OCI-LY1 (cell line): ENCODE results near the gene SLAMF9.

Experiments
- H2AFZ ChIP-seq: fragments of 200-600 bp; sonication (generic), shearing (Covaris generic); 2 replicates; pipeline ENCODE4 v1.6.0; 2014; ENCODE audit warnings: antibody characterized with exemption, mild to moderate bottlenecking, low read length
- H3F3A ChIP-seq: fragments of 200-600 bp; sonication (generic), shearing (Covaris generic); 2 replicates; pipeline ENCODE4 v1.6.0; 2014; ENCODE audit warnings: mild to moderate bottlenecking, antibody characterized with exemption, low read length, moderate library complexity; ENCODE audit not compliant: insufficient read depth
- H3K27ac ChIP-seq: fragments of 200-600 bp; sonication (generic); 2 replicates; pipeline ENCODE4 v1.5.1; 2014; ENCODE audit warnings: low read length, mixed run types, mild to moderate bottlenecking, low read depth; ENCODE audit not compliant: poor library complexity, severe bottlenecking
- H3K27me3 ChIP-seq: fragments of 200-600 bp; sonication (generic); 2 replicates; pipeline ENCODE4 v1.6.0; 2014; ENCODE audit warnings: antibody characterized with exemption, mild to moderate bottlenecking, low read length, moderate library complexity; ENCODE audit not compliant: insufficient read depth
- H3K36me3 ChIP-seq: fragments of 200-600 bp; sonication (generic); 2 replicates; pipeline ENCODE4 v1.6.1; 2014; ENCODE audit warnings: mild to moderate bottlenecking, antibody characterized with exemption, low read length, moderate library complexity, mixed read lengths; ENCODE audit not compliant: insufficient read depth
- H3K4me1 ChIP-seq: fragments of 200-600 bp; sonication (generic); 2 replicates; pipeline ENCODE4 v1.5.1; 2014; ENCODE audit warnings: mild to moderate bottlenecking, low read length, moderate library complexity; ENCODE audit not compliant: insufficient read depth, severe bottlenecking
- H3K4me2 ChIP-seq: fragments of 200-600 bp; sonication (generic), shearing (Covaris generic); 2 replicates; pipeline ENCODE4 v1.6.1; 2014; ENCODE audit warnings: low read length
- H3K4me3 ChIP-seq: fragments of 200-600 bp; sonication (generic); 2 replicates; pipeline ENCODE4 v1.5.1; 2014; ENCODE audit warnings: low read length, low read depth, mild to moderate bottlenecking, mixed read lengths; ENCODE audit not compliant: poor library complexity, severe bottlenecking
- H3K79me2 ChIP-seq: fragments of 200-600 bp; shearing (Covaris generic); 2 replicates; pipeline ENCODE4 v1.6.1; 2016; ENCODE audit warnings: mixed run types, low read length, mixed read lengths; ENCODE audit not compliant: insufficient read depth
- H3K9ac ChIP-seq: fragments of 200-600 bp; sonication (generic), shearing (Covaris generic); 2 replicates; pipeline ENCODE4 v1.6.1; 2014; ENCODE audit warnings: mild to moderate bottlenecking, low read length, mixed read lengths
- H3K9me2 ChIP-seq: fragments of 200-600 bp; sonication (generic), shearing (Covaris generic); 2 replicates; pipeline ENCODE4 v1.6.1; 2014; ENCODE audit warnings: low read depth, mild to moderate bottlenecking, low read length, mixed read lengths
- H3K9me3 ChIP-seq: fragments of 200-600 bp; shearing (Covaris generic); 2 replicates; pipeline ENCODE4 v1.6.1; 2014; ENCODE audit warnings: low read length, mixed read lengths
- H4K20me1 ChIP-seq: fragments of 200-600 bp; sonication (generic), shearing (Covaris generic); 2 replicates; pipeline ENCODE4 v1.6.0; 2016; ENCODE audit warnings: mild to moderate bottlenecking, low read length; ENCODE audit not compliant: insufficient read depth
- CTCF ChIP-seq: fragments of 200-600 bp; sonication (generic), shearing (Covaris generic); IDR thresholded peaks from 2 replicates; pipeline ENCODE4 v1.5.1; 2017; ENCODE audit warnings: mild to moderate bottlenecking, antibody characterized with exemption, low read length, moderate library complexity, mixed read lengths
- EZH2 ChIP-seq: fragments of 200-600 bp; sonication (generic), shearing (Covaris generic); IDR thresholded peaks from 2 replicates; pipeline ENCODE4 v1.8.0; 2017; ENCODE audit warnings: borderline replicate concordance, mixed run types, mild to moderate bottlenecking, antibody characterized with exemption, low read length, moderate library complexity, mixed read lengths

Gene SLAMF9

GRCh38 chr1:159957824-159958268, 3.8 kb upstream of the SLAMF9 start:
- H3K79me2 ChIP-seq, result no peaks in the 10 kb centered on the region
- H3K4me2 ChIP-seq, result no peak overlapping the region
- H3K4me3 ChIP-seq, result no peak overlapping the region
- H3K27me3 ChIP-seq, result peaks cover 4% of the 10 kb centered on the region; the same call in 1 of the 2 replicates
- no peak overlapping the region for H2AFZ ChIP-seq
- TF ChIP-seq EZH2 (no peak), CTCF (no peak)
- H3K36me3 ChIP-seq, result no peaks in the 10 kb centered on the region
- no peaks in the 10 kb centered on the region for H3F3A ChIP-seq
- no peaks in the 10 kb centered on the region for H3K4me1 ChIP-seq
- no peaks in the 10 kb centered on the region for H3K9me3 ChIP-seq
- no peaks in the 10 kb centered on the region for H3K9me2 ChIP-seq
- H3K9ac ChIP-seq, result no peak overlapping the region
- H3K27ac ChIP-seq, result no peak overlapping the region
- H4K20me1 ChIP-seq, result no peaks in the 10 kb centered on the region

GRCh38 chr1:159955456-159955855, 1.4 kb upstream of the SLAMF9 start:
- H3K9ac ChIP-seq, result no peak overlapping the region
- no peaks in the 10 kb centered on the region for H3K9me3 ChIP-seq
- H3K27ac ChIP-seq, result no peak overlapping the region
- H3K4me3 ChIP-seq, result no peak overlapping the region
- no peaks in the 10 kb centered on the region for H3K4me1 ChIP-seq
- no peak overlapping the region for H2AFZ ChIP-seq
- H4K20me1 ChIP-seq, result no peaks in the 10 kb centered on the region
- no peak for TF ChIP-seq EZH2
- TF ChIP-seq CTCF, result no peak
- no peaks in the 10 kb centered on the region for H3K79me2 ChIP-seq
- peaks cover 3% of the 10 kb centered on the region; the same call in 1 of the 2 replicates for H3K27me3 ChIP-seq
- no peaks in the 10 kb centered on the region for H3K36me3 ChIP-seq
- no peak overlapping the region for H3K4me2 ChIP-seq
- no peaks in the 10 kb centered on the region for H3K9me2 ChIP-seq
- no peaks in the 10 kb centered on the region for H3F3A ChIP-seq

DNA sequence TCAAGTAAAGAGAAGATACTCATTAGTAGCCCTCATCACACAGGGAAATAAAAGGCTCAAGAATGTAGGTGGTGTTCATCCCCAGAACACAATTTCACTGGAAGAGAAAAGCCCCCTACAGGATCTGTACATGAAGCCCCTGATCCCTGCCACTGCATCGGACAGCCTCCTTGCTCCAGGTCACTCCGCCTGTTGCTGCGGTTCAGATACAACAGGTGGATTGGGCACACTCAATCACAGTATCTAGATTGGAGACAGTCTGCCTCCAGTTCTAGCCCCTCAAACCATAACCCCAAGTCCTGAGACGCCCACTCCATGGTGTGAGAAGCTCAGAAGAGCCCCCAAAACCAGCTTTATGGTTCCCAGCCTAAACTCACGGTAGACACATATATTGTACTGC, 1.1 kb downstream of the SLAMF9 start:
- Histone ChIP-seq H3K9ac (no peak overlapping the region), H3K4me1 (no peaks in the 10 kb centered on the region), H3F3A (no peaks in the 10 kb centered on the region), H3K27me3 (peaks cover 1% of the 10 kb centered on the region; the same call in 1 of the 2 replicates), H3K27ac (no peak overlapping the region), H3K4me3 (no peak overlapping the region), H3K79me2 (no peaks in the 10 kb centered on the region), H3K9me3 (no peaks in the 10 kb centered on the region), H3K9me2 (no peaks in the 10 kb centered on the region), H4K20me1 (no peaks in the 10 kb centered on the region), H3K4me2 (no peak overlapping the region), H3K36me3 (no peaks in the 10 kb centered on the region), H2AFZ (no peak overlapping the region)
- TF ChIP-seq CTCF, result no peak
- TF ChIP-seq EZH2, result no peak
